ENCODE data around the gene ABRACL. TPM values are rescaled to one million over a fixed set of nuclear protein-coding genes. Genes with fewer than 3 reads are reported as not detected.
"Not testable (repeated sequence)": the region's sequence is repeated elsewhere in the genome, so short reads cannot be mapped to it uniquely, and the experiment has no call there.

ABRACL gene
- 28.4 TPM for polyA plus RNA-seq (2013, experiment 1 of 2; ENCODE audit: insufficient read length)
- polyA plus RNA-seq (2013, experiment 2 of 2; ENCODE audit: insufficient read length), result 27.3 TPM

DNA sequence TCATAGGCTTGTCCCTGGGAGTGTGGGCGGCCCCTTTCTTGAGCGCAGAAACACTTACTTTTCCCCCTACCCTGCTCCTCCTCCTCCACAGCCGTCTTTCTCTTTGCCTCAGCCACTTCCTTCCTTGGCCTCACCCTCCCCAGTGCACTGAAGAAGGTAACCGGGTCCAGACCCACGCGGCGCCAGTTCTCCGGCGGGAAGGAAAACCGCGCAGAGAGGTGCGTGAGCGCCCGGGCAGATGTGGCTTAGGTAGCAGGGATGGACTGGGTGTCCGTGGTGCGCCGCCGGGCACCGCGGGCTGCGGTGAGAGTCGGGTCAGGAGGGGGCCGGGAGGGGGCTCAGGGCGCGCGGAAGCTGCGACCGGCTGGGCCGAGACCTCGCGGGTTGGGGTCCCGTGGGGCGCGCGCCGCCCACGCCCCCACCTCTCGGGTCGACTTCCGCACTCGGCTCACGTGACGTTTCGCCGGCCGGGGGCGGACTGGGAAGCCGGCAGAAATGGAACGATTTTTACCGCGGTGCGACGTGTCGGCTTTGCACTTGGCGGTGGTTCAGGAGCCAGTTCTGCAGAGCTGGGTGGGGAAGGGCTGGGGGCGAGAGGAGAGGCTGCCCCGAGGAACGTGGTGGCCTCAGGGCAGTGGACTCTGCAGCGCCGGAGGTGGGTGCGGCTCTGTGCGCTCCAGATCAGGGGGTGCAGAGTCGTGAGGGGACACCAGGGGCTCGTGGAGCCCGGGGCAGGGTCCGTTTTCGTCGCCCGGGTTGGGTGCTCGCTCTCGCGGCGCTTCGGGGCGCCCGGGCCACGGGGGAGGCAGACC, at the start of gene ABRACL:
Gene ABRACL (plus strand): TSS at position 88 of the 812 bp plus-strand sequence. CDS start 5,416 bp downstream, outside the sequence.
- DNase-seq, result peak; percentile 65

DNA sequence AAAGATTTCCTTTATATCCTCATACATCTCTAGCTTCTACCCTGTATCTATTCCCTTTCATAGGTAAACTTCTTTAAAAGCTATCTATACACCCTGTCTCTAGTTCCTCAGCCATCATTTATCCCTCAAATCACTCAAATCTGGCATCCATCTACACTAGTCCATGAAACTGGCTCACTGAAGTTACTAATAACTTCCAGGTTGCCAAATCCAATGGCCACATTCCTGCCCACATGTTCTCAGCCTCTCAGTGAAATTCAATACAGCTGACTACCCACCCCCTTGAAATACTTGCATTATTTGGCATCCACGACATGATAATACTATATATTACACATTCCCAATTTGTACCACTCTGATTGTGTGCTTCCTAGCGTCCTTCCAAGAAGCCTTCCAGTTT, 49.2 kb upstream of the ABRACL start:
- DNase-seq, result peak; percentile 55

DNA sequence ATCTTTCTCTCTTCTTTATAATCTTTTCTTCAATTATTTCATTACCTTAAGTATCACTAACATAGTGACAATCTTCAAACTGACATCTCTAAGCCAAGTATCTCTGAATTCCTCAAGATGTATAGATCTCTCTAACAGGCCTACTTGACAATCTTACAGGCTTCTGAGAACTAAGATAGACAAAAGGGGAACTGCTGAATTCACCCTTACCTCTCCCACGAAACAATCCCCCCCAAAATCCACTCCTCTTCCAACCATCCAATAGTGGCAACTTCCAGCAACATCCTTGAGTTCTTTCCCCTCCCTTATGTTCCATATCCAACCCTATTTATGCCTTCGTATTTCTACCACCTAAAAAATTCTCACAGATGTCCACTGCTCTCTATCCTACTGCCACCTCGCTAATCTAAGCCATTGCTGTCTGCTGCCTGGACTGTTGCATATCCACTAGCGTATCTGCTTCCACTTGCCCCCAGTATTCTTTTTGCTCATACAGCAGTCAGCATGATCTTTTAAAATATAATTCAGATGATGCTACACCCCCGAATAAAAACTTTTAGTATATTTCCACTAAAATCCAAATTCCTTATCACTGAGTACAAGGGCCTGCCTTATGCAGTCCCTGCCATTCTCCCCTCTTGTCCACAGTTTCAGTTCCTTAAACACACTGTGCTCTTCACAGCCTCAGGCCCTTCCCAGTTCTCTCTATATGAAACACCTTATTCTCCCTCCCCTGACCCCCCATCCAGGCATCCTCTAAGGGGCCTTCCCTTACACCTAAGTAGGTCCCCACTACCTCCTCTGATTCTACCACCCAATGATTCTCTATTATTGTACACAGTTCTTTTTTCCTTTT, 48.5 kb upstream of the ABRACL start:
- no peak for DNase-seq

GRCh38 chr6:138981416-138981815, 47.1 kb upstream of the ABRACL start:
- DNase-seq, result no peak

DNA sequence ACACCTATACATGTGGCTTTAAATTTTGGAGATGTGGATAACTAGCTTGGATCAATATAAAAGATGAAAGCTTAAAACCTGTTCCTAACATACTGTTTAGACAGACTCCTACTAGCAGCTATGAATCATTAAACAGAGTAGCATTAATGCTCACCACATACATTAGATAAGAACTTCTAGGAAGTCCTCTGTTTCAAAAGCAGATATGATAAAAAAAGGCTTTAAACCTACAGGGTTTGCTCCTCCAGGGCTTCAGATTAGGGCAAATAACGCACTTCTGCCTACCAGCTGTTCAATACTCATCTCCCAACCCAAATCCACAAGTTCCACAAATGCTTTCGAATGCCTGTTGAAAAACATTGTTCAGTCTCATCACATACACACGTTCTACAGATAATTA, 42.0 kb upstream of the ABRACL start:
- no peak for DNase-seq

DNA sequence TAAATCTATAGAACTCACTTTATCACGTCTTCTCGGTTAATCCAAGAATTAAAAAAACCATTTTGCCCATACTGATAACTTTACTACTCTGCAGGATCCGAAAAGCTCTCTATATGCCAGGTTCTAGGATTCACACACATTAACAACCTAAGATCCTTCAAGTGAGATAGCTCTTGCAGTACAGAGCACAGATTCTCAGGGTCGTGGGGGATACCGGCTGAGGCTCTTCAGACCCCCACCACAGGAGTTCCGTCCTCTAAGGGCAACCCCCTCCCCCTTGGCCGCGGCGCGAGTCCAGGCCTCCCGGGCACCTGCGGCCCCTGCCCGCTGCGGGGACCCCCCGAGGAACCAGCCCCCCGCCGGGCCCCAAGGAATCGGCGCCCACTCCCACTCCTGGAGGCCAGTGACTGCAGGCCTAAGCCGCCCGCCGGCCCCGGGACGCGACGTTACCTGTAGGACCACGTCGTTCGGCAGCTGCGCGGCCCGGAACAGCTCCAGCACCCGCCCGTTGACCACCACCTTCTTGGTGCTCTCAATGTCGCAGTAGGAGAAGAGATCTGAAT, 41.4 kb upstream of the ABRACL start:
- DNase-seq, result no peak

DNA sequence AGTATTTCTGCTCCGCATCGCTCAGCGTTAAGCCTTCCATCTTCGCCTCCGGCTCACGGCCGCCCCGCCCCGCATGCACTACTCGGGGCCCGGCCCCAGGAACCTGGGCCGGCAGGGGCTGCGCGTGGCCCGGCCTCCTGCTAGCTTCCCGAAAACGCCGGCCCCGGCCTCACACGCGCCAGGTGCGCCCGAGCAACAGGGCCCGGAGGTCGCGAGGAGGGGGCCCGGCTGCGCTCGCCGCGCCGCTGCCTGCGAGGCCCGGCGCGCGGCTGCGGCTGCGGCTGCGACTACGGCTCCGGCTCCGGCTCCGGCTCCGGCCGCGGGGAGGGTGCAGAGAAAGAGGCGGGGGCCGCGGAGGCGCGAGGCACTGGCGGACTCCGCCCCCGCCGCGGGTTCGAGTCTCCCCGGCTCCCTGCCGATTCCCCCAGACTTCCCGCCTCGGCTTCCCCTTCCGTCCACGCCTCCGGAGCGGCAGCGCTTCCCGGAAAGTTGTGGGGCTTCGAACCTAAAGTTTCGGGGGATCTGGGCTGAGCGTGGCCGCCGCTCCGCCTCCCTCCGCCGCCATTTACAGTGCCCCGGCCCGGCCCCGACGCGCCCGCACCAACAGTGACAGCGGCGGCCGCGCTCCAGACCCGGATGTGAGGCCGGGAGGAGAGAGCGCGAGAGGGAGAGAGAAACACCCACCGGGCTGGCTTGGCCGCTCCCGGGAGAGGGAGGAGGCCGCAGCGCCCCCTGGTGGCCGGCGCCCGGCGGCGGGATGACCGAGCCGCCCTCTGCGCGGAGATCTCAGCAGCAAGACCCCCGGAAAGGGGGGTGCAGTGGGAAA, 40.7 kb upstream of the ABRACL start, which contains the start of gene REPS1:
Gene REPS1 (minus strand): TSS at position 611 of the 826 bp plus-strand sequence. CDS start 571 bp downstream, at position 40.
- peak; percentile 91 for DNase-seq

GRCh38 chr6:138988469-138988834, 40.1 kb upstream of the ABRACL start:
- DNase-seq, result no peak

- no peak for DNase-seq
These were observed 39.2 kb upstream of the ABRACL start for GRCh38 chr6:138989098-138989983.

- no peak for DNase-seq
These were observed 37.3 kb upstream of the ABRACL start for GRCh38 chr6:138991206-138991605.

DNA sequence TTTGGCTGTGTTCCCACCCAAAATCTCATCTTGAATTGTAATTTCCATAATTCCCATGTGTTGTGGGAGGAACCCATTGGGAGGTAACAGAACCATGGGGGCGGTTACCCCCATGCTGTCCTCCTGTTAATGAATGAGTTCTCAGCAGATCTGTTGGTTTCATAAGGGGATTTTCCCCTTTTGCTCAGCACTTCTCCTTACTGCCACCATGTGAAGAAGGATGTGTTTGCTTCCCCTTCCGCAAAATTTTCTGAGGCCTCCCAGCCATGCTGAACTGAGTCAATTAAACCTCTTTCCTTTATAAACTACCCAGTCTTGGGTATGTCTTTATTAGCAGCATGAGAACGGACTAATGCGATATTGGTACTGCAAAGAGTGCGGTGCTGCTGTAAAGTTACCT, 35.6 kb upstream of the ABRACL start:
- not testable (repeated sequence) for DNase-seq

- DNase-seq, result not testable (repeated sequence)
These were observed 35.1 kb upstream of the ABRACL start for GRCh38 chr6:138993410-138993809.

- DNase-seq, result no peak
These were observed 32.0 kb upstream of the ABRACL start for GRCh38 chr6:138996524-138996923.

GRCh38 chr6:138997136-138997535, 31.4 kb upstream of the ABRACL start:
- DNase-seq, result no peak

GRCh38 chr6:138999949-139000725, 28.4 kb upstream of the ABRACL start:
- peak; percentile 58 for DNase-seq

DNA sequence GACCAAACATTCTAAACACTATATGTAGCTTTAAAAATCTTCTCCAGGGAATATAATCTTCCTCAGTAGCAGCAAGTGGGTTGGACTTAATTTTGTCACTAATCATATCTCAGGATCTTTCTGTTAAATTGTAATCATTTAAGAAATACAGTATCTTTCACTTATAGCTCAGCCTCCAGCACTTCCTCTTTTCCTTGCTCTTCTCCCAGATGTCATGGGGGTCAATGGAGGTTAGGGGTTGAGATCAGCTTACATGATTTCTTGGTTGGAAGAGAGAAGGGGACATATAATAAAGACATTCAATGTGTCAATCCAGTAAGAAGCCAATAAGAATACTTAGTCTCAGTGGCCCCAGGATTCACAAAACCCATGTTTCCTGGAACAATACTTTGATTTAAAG, 24.8 kb upstream of the ABRACL start:
- no peak for DNase-seq

DNA sequence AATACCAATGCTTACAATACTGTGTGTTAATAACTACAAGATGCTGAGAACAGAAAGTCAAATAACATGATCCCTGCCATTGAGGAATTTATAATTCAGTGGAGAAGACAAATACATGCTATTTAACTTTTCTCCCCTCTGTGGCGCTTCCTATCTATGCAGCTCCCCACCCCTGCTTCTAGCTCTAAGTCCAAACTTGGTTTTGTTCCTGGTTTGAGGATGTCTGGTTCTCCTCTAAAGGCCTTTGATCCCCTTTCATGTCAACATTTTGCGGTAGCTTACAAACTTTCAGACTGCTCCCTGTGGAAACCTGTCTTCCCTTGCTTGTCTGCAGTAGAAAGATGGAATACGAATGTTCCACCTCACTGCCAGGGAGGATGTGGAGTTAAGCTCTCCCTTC, 22.1 kb upstream of the ABRACL start:
- DNase-seq, result no peak

GRCh38 chr6:139007428-139007827, 21.1 kb upstream of the ABRACL start:
- DNase-seq, result no peak

- DNase-seq, result no peak
These were observed 20.4 kb upstream of the ABRACL start for GRCh38 chr6:139008117-139008516.

DNA sequence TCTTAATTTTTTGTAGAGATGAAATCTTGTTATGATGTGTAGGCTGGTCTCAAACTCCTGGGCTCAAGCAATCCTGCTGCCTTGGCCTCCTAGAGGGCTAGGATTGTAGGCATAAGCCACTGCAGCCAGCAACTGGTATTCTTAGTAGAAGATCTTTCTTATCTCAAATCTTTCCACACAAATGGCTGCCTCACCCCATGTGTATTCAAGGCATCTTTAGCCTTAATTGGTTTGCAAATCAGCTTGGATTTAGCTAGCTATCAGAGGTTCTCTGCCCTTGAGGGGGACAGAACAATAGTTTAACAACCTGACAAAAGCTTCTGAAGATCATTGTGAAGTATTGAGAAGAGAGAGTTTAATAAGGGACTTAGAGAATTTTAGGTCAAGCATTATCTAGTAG, 17.9 kb upstream of the ABRACL start:
- no peak for DNase-seq
